GM12878 (cell line): ENCODE data around the gene ITSN2. TPM values are rescaled to one million over a fixed set of nuclear protein-coding genes. Genes with fewer than 3 reads are reported as not detected.

Source experiments
- ATAC-seq: fragments of 200-7000 bp; cut with Tn5 transposase; 3 replicates; pipeline ENCODE4 v1.9.1; 2020; ENCODE audit warnings: mild to moderate bottlenecking, moderate library complexity
- BruUV-seq: library from RNA; stranded (reverse); fragments of 400-500 nt; replicated peaks from 2 replicates; lab custom pipeline; 2021; lab: Mats Ljungman, UMichigan
- CTCF ChIA-PET: fragments of 300-600 bp; sonication (Branson Sonifier 250); formaldehyde crosslinking; extraction: SDS; loops from one replicate; lab custom pipeline; 2021; ENCODE audit warnings: inconsistent platforms; lab: Yijun Ruan, JAX
- POLR2A ChIA-PET: fragments of 350-600 bp; formaldehyde crosslinking; extraction: SDS; loops from one replicate; lab custom pipeline; 2021; ENCODE audit warnings: inconsistent platforms; lab: Charles Lee
- RAD21 ChIA-PET: fragments of 300-600 bp; sonication (Branson Sonifier 250); formaldehyde crosslinking; loops from one replicate; lab custom pipeline; 2023; ENCODE audit warnings: antibody characterized with exemption; ENCODE audit not compliant: unreplicated experiment; lab: Charles Lee
- SMC1A ChIA-PET: fragments of 300-600 bp; sonication (Branson Sonifier 250); formaldehyde crosslinking; loops from one replicate; lab custom pipeline; 2023; ENCODE audit not compliant: unreplicated experiment, uncharacterized antibody; lab: Charles Lee
- DNase-seq: peaks from one replicate; pipeline ENCODE4 v3.0.0-alpha.2; 2011; ENCODE audit warnings: low read depth, low spot score
- FAIRE-seq: peaks from 3 replicates; lab custom pipeline; 2011; peaks lifted over from hg19 to GRCh38; lab: Jason Lieb, UNC
- H2AFZ ChIP-seq: 2 replicates; pipeline ENCODE4 v1.6.0; 2011; ENCODE audit warnings: low read depth, low read length, control low read depth; ENCODE audit not compliant: control insufficient read depth
- H3K27ac ChIP-seq: 2 replicates; pipeline ENCODE4 v1.5.1; 2011; ENCODE audit warnings: control low read depth; ENCODE audit not compliant: control insufficient read depth, insufficient read depth
- H3K27me3 ChIP-seq, 2 experiments: replicated peaks in 1 of 2; 2 replicates each; pipeline versions ENCODE4 v1.6.0 to v1.6.1; 2011; ENCODE audit warnings: low read length in 1 of 2; ENCODE audit not compliant: control insufficient read depth in 2 of 2, insufficient read depth in 2 of 2
- H3K36me3 ChIP-seq, 2 experiments: 2 replicates each; pipeline ENCODE4 v1.5.1; 2011; ENCODE audit warnings: low read length in 1 of 2; ENCODE audit not compliant: control insufficient read depth in 2 of 2, insufficient read depth in 2 of 2
- H3K4me1 ChIP-seq: 2 replicates; pipeline ENCODE4 v1.6.1; 2011; ENCODE audit warnings: mild to moderate bottlenecking, low read length, moderate library complexity, mixed read lengths; ENCODE audit not compliant: control insufficient read depth, insufficient read depth
- H3K4me2 ChIP-seq: 2 replicates; pipeline ENCODE4 v1.6.0; 2011; ENCODE audit warnings: control low read depth; ENCODE audit not compliant: control insufficient read depth, insufficient read depth
- H3K4me3 ChIP-seq: fragments of 200-600 bp; sonication (generic); 2 replicates; pipeline ENCODE4 v1.5.1; 2016
- H3K79me2 ChIP-seq: 2 replicates; pipeline ENCODE4 v1.6.0; 2011; ENCODE audit warnings: low read length; ENCODE audit not compliant: control insufficient read depth, insufficient read depth
- H3K9ac ChIP-seq: 2 replicates; pipeline ENCODE4 v1.8.0; 2011; ENCODE audit warnings: low read length, control low read depth, mixed read lengths; ENCODE audit not compliant: control insufficient read depth, insufficient read depth
- H3K9me3 ChIP-seq: replicated peaks from 3 replicates; pipeline ENCODE4 v1.5.1; 2011; ENCODE audit warnings: mild to moderate bottlenecking, low read length; ENCODE audit not compliant: control insufficient read depth, insufficient read depth
- H4K20me1 ChIP-seq: 2 replicates; pipeline ENCODE4 v1.6.0; 2011; ENCODE audit not compliant: control insufficient read depth, insufficient read depth
- ATF7 ChIP-seq: fragments of 450-650 bp; IDR thresholded peaks from 2 replicates; pipeline ENCODE4 v1.6.1; 2016; ENCODE audit warnings: low read depth, mild to moderate bottlenecking
- BHLHE40 ChIP-seq, 2 experiments: fragments of 450-650 bp in 1 of 2; IDR thresholded peaks; 2 replicates each; pipeline ENCODE4 v1.6.1; 2011 to 2017; ENCODE audit warnings: low read depth in 2 of 2, borderline replicate concordance in 1 of 2, improper control_type of control experiment in 1 of 2, low read length in 1 of 2, mild to moderate bottlenecking in 1 of 2
- CHD1 ChIP-seq: IDR thresholded peaks from 2 replicates; pipeline ENCODE4 v1.6.1; 2012; ENCODE audit warnings: low read depth, low read length, improper control_type of control experiment
- DPF2 ChIP-seq: fragments of 450-650 bp; IDR thresholded peaks from 2 replicates; pipeline ENCODE4 v1.6.1; 2017; ENCODE audit warnings: mild to moderate bottlenecking
- FOXM1 ChIP-seq: IDR thresholded peaks from 2 replicates; pipeline ENCODE4 v1.6.1; 2012; ENCODE audit warnings: low read depth, mild to moderate bottlenecking, inconsistent platforms, low read length, moderate library complexity
- IKZF1 ChIP-seq: fragments of 450-650 bp; conservative IDR thresholded peaks from 2 replicates; pipeline ENCODE4 v1.6.1; 2017; ENCODE audit warnings: antibody characterized with exemption, mild to moderate bottlenecking
- JUNB ChIP-seq: IDR thresholded peaks from 2 replicates; pipeline ENCODE4 v1.6.1; 2016; ENCODE audit warnings: antibody characterized with exemption, mild to moderate bottlenecking
- MEF2B ChIP-seq: fragments of 450-650 bp; IDR thresholded peaks from 2 replicates; pipeline ENCODE4 v1.6.1; 2018; ENCODE audit warnings: mild to moderate bottlenecking, moderate library complexity; ENCODE audit not compliant: partially characterized antibody, poor library complexity, severe bottlenecking
- MLLT1 ChIP-seq: fragments of 450-650 bp; IDR thresholded peaks from 2 replicates; pipeline ENCODE4 v1.6.1; 2016; ENCODE audit warnings: mild to moderate bottlenecking
- MTA3 ChIP-seq: IDR thresholded peaks from 2 replicates; pipeline ENCODE4 v1.6.1; 2012; ENCODE audit warnings: low read length, inconsistent platforms, borderline replicate concordance
- NFXL1 ChIP-seq: fragments of 450-650 bp; IDR thresholded peaks from 2 replicates; pipeline ENCODE4 v1.6.1; 2017; ENCODE audit warnings: antibody characterized with exemption, mild to moderate bottlenecking, borderline replicate concordance
- PKNOX1 ChIP-seq: fragments of 450-650 bp; IDR thresholded peaks from 2 replicates; pipeline ENCODE4 v1.6.1; 2016; ENCODE audit warnings: mild to moderate bottlenecking
- RCOR1 ChIP-seq: conservative IDR thresholded peaks from 2 replicates; pipeline ENCODE4 v1.6.1; 2012; ENCODE audit warnings: low read depth, low read length, improper control_type of control experiment
- SUZ12 ChIP-seq: fragments of 200-600 bp; sonication (generic); IDR thresholded peaks from one replicate; pipeline ENCODE4 v1.6.1; 2018; ENCODE audit warnings: antibody characterized with exemption, mild to moderate bottlenecking; ENCODE audit not compliant: unreplicated experiment
- ZNF24 ChIP-seq: fragments of 450-650 bp; IDR thresholded peaks from 2 replicates; pipeline ENCODE4 v1.6.1; 2017; ENCODE audit warnings: antibody characterized with exemption, mild to moderate bottlenecking
- ZNF384 ChIP-seq: IDR thresholded peaks from 2 replicates; pipeline ENCODE4 v1.6.1; 2012; ENCODE audit warnings: low read depth, mild to moderate bottlenecking, low read length, improper control_type of control experiment, borderline replicate concordance
- WGBS: methylation state at CpG from one replicate; pipeline ENCODE4 v1.1.6; 2016; ENCODE audit warnings: low lambda C conversion rate; ENCODE audit not compliant: insufficient replicate concordance, insufficient coverage; ENCODE audit errors: missing lambda C conversion rate; 5-methylcytosine and 5-hydroxymethylcytosine counted together
- in situ Hi-C: fragments of 300-500 bp; cut with MboI; formaldehyde crosslinking; loops from 9 replicates; pipeline ENCODE4 v1.14.3; 2018; ENCODE audit warnings: mixed read lengths
- intact Hi-C: fragments of 100-400 bp; cut with micrococcal nuclease; formaldehyde crosslinking; loops from one replicate; pipeline ENCODE4 v1.14.2; 2022; ENCODE audit not compliant: unreplicated experiment
- polyA plus RNA-seq, 11 experiments: library from polyadenylated mRNA; depleted of rRNA in 4 of 11; unstranded in 6 of 11; stranded (reverse) in 5 of 11; fragments of >200 nt; fragmentation: Nextera tagmentation in 4 of 11; fragmentation: Illumina TruSeq in 1 of 11; extraction: Ambion mirVana in 4 of 11; extraction: Trizol in 1 of 11; gene quantifications; 1 replicate in 1 of 11; 2 replicates in 10 of 11; pipeline versions ENCODE4 v1.2.1 to v1.2.3, GENCODE V29; 2011 to 2016; ENCODE audit warnings: inconsistent platforms in 2 of 11, missing spikeins in 2 of 11, low read depth in 1 of 11
- total RNA-seq, 4 experiments: library from RNA; depleted of rRNA in 3 of 4; stranded (reverse); fragments of >200 nt in 3 of 4; fragmentation: Illumina TruSeq in 1 of 4; extraction: Trizol in 1 of 4; gene quantifications; 2 replicates each; pipeline versions ENCODE4 v1.2.1 to v1.2.3, GENCODE V29; 2013 to 2021
- TF ChIP-seq, protein P1 (sequence below): fragments of 450-650 bp; IDR thresholded peaks from 2 replicates; pipeline ENCODE4 v1.6.1; 2014; ENCODE audit warnings: mild to moderate bottlenecking

The ITSN2 gene
- total and polyA plus RNA-seq, 10 of the 15 experiments (the other 5 are each of a cell fraction or from before 2014, with no cell fraction given) = 20.5 to 80.0 (median 54.7) TPM

DNA sequence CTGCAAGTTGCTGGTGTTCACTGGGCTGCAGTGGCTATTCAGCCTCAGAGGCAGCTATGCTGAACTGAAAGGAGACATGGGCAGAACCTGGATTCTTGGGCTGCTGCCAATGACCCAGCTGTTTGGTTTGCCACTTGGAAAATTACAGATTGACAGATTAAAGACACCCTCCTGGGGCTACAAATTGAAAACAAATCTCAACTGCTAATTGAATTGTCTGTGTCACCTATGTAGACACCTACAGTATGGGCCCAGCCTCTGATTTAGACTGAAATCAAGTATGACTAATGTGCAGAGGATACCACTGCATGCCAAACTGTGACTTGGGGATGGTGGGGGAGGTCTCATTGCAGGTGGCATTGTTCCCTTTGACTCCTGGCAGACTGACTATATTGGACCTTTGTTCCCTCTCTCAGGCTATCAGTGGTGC is 42.8 kb downstream of the ITSN2 start (continued):
- TF ChIP-seq MLLT1 = no peak
- no peak for TF ChIP-seq RCOR1

GRCh38 chr2:24315669-24316068 is 44.7 kb downstream of the ITSN2 start:
- peak; percentile 87 for FAIRE-seq
- ChIA-PET SMC1A (interaction anchor here (0.6 to 4.9 kb wide), 14 partner anchors 8 to 55 kb away, joined by 3 to 68 read pairs (median 8); no protein-coding TSS in a partner anchor), POLR2A (interaction anchor here (0.7 to 4.9 kb wide), 7 partner anchors 14 to 491 kb away, joined by 3 to 35 read pairs (median 14); partner anchors contain the start of gene ITSN2), CTCF (interaction anchor here (0.6 to 2.6 kb wide), 9 partner anchors 9 to 43 kb away, joined by 3 to 15 read pairs (median 5); no protein-coding TSS in a partner anchor), RAD21 (interaction anchor here (0.6 to 4.3 kb wide), 13 partner anchors 14 to 389 kb away, joined by 3 to 55 read pairs (median 5); partner anchors contain the start of gene ATAD2B)
- no peak overlapping the region for H3K9ac ChIP-seq
- no peaks in the 10 kb centered on the region; the same call in 1 of the 2 replicates for H4K20me1 ChIP-seq
- H3K4me1 ChIP-seq = peaks cover 35% of the 10 kb centered on the region
- ATAC-seq = peak; percentile 83
- no TSS peak for BruUV-seq
- H3K36me3 ChIP-seq = peaks cover 0 to under 1% of the 10 kb centered on the region in 2 experiments; a peak in 2 of 4 replicates
- intact Hi-C loops = loop anchor here (2.0 to 5.0 kb wide), 3 partner anchors 27 to 67 kb away; no protein-coding TSS in a partner anchor
- peak overlapping the region; percentile 5 for H3K4me2 ChIP-seq
- H3K27ac ChIP-seq = peak overlapping the region; percentile 69
- 0 out of 2 replicates have a peak overlapping the region, but pooled peaks have one; percentile 11 for H3K4me3 ChIP-seq
- 2% methylated on average over 3 of the region's 3 CpGs for WGBS
- no peaks in the 10 kb centered on the region for H3K27me3 ChIP-seq
- H3K9me3 ChIP-seq = peaks cover 3% of the 10 kb centered on the region; the same call in 1 of the 3 replicates
- H2AFZ ChIP-seq = no peak overlapping the region
- DNase-seq = peak; percentile 70
- H3K79me2 ChIP-seq = peaks cover 40% of the 10 kb centered on the region
- in situ Hi-C loops = no loop called here
- peak in 1 of 2 experiments; percentile 58; a peak in 2 of 4 replicates for TF ChIP-seq BHLHE40 (IDR thresholded peaks at IDR 0.05; ENCODE audit: borderline replicate concordance in 1 of 2, low read depth in 2 of 2, low read length in 1 of 2)
- TF ChIP-seq NFXL1 = no peak
- peak; percentile 82 for TF ChIP-seq DPF2
- no peak for TF ChIP-seq CHD1
- peak; percentile 52 for TF ChIP-seq MEF2B
- peak; percentile 73; the same call in 1 of the 2 replicates for TF ChIP-seq FOXM1
- TF ChIP-seq IKZF1 = peak; percentile 86
- TF ChIP-seq PKNOX1 = no peak
- TF ChIP-seq ZNF384 = peak; percentile 35; the same call in 1 of the 2 replicates
- TF ChIP-seq MTA3 = peak; percentile 93
- TF ChIP-seq JUNB = peak; percentile 91
- TF ChIP-seq SUZ12 = no peak
- TF ChIP-seq ATF7 = peak; percentile 53; the same call in 1 of the 2 replicates
- peak; percentile 55 for TF ChIP-seq ZNF24
- TF ChIP-seq, protein P1, sequence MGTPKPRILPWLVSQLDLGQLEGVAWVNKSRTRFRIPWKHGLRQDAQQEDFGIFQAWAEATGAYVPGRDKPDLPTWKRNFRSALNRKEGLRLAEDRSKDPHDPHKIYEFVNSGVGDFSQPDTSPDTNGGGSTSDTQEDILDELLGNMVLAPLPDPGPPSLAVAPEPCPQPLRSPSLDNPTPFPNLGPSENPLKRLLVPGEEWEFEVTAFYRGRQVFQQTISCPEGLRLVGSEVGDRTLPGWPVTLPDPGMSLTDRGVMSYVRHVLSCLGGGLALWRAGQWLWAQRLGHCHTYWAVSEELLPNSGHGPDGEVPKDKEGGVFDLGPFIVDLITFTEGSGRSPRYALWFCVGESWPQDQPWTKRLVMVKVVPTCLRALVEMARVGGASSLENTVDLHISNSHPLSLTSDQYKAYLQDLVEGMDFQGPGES = no peak
